SK-N-DZ (cell line): Measurements from ENCODE around the gene NCKAP5.

Source experiments
- DNase-seq: peaks from one replicate; pipeline ENCODE4 v3.0.0-alpha.2; 2015; ENCODE audit warnings: low spot score
- small RNA-seq, 2 experiments: library from RNA; depleted of rRNA; stranded (forward); fragments of <200 nt; gene quantifications; one replicate each; pipeline ENCODE3, GENCODE V24; 2014

NCKAP5 gene

GRCh38 chr2:132638313-132639040 is 929.8 kb downstream of the NCKAP5 start:
- no peak for DNase-seq

DNA sequence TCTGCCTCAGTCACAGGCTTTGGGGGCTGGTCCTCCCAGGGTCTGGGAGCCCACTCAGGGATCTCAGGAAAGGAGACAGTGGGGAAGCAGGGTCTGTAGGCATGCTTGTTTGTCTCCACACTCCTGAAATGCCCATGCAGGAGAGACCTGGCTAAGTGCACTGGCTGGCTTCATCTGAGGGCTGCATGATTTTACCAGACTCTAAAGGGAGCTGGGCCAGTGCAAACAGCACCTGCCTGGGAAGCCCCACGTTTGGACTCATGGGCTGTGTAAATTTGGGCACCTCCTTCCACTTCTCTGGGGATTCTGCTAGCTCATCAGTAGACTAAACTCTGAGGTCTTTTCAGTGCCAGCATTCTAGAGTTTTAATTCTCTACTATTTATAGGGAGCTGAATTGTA is 931.9 kb downstream of the NCKAP5 start:
- no peak for DNase-seq

DNA sequence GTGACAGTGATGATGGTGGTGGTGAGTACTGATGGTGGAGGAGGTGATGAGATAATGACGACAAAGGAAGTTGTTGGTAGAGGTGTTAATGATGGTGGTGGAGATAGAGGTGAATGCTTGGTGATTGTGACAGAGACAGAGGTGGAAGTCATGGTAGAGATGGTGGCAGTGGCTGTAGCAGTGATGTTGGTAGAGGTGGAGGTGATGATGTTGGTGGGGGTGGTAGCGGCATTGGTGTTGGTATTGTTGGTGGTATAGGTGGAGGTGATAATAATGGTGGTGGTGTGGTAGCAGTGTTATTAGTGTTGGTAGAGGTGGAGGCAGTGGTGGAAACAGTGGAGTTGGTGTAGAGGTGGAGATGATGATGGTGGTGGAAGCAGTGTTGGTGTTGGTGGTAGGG is 934.6 kb downstream of the NCKAP5 start:
- no peak for DNase-seq

DNA sequence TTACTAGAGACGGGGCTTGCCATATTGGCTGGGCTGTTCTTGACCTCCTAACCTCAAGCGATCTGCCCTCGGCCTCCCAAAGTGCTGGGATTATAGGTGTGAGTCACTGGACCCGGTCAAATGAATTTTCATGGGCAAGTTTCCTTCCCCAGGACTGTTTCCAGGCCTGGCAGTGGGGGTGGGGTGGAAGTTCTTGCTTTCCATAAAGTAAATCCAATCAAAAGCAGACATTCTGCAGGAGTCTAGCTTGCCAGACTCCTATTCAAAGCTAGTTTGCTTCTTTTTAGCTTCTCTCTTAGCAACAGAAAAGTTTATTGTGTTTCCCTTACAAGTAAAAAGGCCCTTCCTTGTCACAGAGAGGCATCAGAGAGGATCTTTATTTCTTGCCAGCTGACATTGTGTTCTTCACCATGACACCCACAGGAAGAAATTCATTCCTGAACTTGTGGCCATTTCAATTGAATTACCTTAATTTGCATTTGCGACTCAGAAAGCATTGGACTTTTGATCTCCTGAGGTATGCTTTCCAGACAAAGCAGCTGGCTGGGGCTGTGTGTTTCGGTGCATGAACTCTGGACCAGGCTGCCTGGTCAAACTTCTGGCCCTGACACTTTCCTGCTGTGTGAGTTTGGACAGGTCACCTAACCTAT is 936.1 kb downstream of the NCKAP5 start:
- DNase-seq = no peak

DNA sequence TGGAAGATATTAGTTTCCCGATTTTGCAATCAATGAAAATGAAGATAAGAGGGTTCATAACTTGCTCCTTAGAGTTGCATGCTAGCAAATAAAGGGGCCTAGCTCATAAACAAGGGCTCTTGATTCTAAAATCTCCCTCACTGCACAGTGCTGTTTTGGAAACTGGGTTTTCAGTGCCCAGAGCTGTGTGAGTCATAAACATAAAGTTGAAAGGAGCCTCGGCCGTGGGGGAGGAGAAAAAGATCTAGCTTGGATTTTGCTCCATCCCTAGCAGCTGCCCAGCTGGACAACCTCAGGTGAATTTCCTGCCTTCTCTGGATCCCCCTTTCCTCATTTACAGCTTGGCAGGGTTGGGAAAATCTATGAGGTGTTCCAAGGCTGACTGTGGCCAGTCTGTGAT is 940.7 kb downstream of the NCKAP5 start:
- no peak for DNase-seq

GRCh38 chr2:132623096-132623839 is 945.0 kb downstream of the NCKAP5 start:
- DNase-seq = no peak

Small RNAs within 50 kb of the gene (small RNA-seq; reads per million reads assigned to genes)
- gene AC016909.1 = 0 reads per million in 2 experiments
- gene RN7SKP154 = 0 to 0.62 reads per million in 2 experiments
- 0 reads per million in 2 experiments for gene RNU6-579P
